ENCODE data around the gene KRT76.

GRCh38 chr12:52802442-52802841, 25.3 kb upstream of the KRT76 start:
- TF ChIP-seq CTCF (IDR thresholded peaks at IDR 0.05), result no peak
- no peak for TF ChIP-seq POLR2A (IDR thresholded peaks at IDR 0.05)

Measured in tibial nerve (tissue), 3 donors.